ENCODE results near the gene PSME3IP1.

Gene PSME3IP1

DNA sequence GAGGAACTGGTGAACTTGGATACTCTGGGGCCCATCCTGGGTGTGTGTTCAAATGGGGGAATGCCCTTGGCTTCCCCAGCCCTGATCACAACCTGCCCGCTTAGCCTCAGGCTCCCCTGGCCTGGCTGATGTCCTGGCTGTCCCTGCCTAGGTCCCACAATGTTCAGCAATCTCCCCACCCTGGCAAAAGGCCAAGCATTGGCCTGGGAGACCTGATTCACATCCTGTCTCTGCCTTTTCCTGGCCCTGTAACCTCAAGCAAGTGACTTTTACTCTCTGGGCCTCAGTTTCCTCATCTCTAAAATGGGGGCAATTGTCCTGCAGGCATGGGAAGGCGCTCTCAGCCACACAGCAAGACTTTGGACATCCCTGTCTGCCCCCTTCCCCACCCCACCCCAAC is 79.1 kb downstream of the PSME3IP1 start:
- TF ChIP-seq, protein P1, sequence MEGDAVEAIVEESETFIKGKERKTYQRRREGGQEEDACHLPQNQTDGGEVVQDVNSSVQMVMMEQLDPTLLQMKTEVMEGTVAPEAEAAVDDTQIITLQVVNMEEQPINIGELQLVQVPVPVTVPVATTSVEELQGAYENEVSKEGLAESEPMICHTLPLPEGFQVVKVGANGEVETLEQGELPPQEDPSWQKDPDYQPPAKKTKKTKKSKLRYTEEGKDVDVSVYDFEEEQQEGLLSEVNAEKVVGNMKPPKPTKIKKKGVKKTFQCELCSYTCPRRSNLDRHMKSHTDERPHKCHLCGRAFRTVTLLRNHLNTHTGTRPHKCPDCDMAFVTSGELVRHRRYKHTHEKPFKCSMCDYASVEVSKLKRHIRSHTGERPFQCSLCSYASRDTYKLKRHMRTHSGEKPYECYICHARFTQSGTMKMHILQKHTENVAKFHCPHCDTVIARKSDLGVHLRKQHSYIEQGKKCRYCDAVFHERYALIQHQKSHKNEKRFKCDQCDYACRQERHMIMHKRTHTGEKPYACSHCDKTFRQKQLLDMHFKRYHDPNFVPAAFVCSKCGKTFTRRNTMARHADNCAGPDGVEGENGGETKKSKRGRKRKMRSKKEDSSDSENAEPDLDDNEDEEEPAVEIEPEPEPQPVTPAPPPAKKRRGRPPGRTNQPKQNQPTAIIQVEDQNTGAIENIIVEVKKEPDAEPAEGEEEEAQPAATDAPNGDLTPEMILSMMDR (IDR thresholded peaks at IDR 0.05): no peak
- H3K27ac ChIP-seq: peak overlapping the region in 1 of 2 donors; percentile 54
- DNase-seq (ENCODE audit: low spot score): no peak
- H3K4me3 ChIP-seq: no peak overlapping the region

DNA sequence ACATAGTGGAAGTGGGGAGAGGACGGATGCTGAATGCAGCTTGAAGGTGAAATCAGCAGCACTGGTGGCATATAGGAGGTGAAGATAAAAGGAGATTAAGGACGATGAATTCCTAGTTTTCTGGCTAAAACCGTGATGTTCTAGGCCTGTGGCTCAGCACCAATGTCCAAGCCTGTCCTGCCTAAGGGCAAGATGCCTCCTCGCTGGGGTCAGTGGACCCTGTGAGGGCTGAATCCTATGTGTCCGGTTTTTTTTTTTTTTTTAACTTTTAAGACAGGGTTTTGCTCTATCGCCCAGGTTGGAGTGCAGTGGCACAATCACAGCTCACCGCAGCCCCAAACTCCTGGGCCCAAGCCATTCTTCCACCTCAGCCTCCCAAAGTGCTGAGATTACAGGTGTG is 80.7 kb downstream of the PSME3IP1 start:
- TF ChIP-seq, protein P1 (IDR thresholded peaks at IDR 0.05): no peak
- DNase-seq (ENCODE audit: low spot score): no peak
- H3K27ac ChIP-seq: no peak overlapping the region
- no peak overlapping the region for H3K4me3 ChIP-seq

GRCh38 chr16:57104706-57105105 is 81.1 kb downstream of the PSME3IP1 start:
- TF ChIP-seq, protein P1 (IDR thresholded peaks at IDR 0.05): no peak
- DNase-seq (ENCODE audit: low spot score): no peak
- Histone ChIP-seq H3K4me3 (no peak overlapping the region), H3K27ac (no peak overlapping the region)

DNA sequence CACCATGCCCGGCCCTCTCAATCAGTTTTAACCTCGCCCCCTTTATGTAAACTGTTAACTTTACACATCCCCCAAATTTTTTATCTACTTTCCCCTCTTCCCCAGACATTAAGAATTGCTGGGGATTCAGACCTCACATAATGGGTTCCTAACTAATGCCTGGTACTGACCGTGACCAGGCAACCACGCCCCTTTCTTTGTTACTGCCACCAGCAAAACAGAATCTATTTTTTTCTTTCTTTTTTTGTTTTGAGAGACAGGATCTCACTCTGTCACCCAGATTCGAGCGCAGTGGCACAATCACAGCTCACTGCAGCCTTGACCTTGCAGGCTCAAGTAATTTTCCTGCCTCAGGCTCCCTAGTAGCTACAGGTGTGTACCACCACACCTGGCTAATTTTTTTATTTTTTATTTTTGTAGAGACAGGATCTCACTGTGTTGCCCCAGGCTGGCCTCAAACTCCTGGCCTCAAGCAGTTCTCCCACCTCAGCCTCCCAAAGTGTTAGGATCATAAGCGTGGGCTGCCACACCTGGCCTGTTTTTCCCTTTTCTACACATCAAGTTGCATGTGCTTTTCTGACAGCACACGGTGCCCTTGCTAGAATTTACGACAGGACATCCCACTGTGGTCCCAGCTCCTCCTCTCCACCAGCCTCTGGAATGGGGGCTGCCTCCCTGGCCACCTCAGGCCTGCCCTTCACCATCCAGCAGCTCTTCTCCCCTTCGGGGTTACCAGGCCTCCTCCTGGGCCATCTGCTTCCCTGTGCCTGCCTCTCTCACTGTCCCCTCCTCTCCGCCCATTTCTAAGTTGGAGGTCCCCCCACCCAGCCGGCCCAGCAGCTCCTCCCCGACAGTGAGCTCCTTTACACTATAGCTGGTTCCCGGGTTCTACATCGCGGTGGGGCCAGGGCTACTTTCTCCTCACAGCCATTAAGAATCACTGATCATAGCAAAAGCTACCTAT is 82.7 kb downstream of the PSME3IP1 start:
- H3K27ac ChIP-seq: no peak overlapping the region
- TF ChIP-seq, protein P1 (IDR thresholded peaks at IDR 0.05): no peak
- no peak for DNase-seq (ENCODE audit: low spot score)
- H3K4me3 ChIP-seq: no peak overlapping the region

Measured in coronary artery (tissue), 2 donors.